HCT116 (cell line): ENCODE data around the gene TNFRSF12A. TPM values are rescaled to one million over a fixed set of nuclear protein-coding genes. Genes with fewer than 3 reads are reported as not detected.
A peak's percentile ranks its signal among the peaks of the same experiment; 100 is the strongest.

Experiments used
- ATAC-seq: fragments of 200-7000 bp; cut with Tn5 transposase; 2 replicates; pipeline ENCODE4 v1.9.1; 2020; ENCODE audit warnings: mild to moderate bottlenecking, moderate library complexity
- BruUV-seq: library from RNA; stranded (reverse); fragments of 400-500 nt; replicated peaks from 2 replicates; lab custom pipeline; 2021; lab: Mats Ljungman, UMichigan
- CTCF ChIA-PET: fragments of 300-600 bp; sonication (Branson Sonifier 250); formaldehyde crosslinking; loops from one replicate; lab custom pipeline; 2021; ENCODE audit warnings: antibody characterized with exemption; lab: Charles Lee
- POLR2A ChIA-PET: fragments of 300-600, 350-600 bp; sonication (Branson Sonifier 250); formaldehyde crosslinking; loops from one replicate; lab custom pipeline; 2021; ENCODE audit warnings: antibody characterized with exemption; lab: Charles Lee
- RAD21 ChIA-PET, 2 experiments: fragments of 300-600 bp; sonication (Branson Sonifier 250); formaldehyde crosslinking; loops; one replicate each; lab custom pipeline; 2023; ENCODE audit warnings: low total read pairs in 2 of 2; ENCODE audit not compliant: uncharacterized antibody in 2 of 2, unreplicated experiment in 2 of 2, low non-redundant PET in 1 of 2; lab: Charles Lee
- DNase-seq: peaks from one replicate; pipeline ENCODE4 v3.0.0-alpha.2; 2010; ENCODE audit warnings: low read depth, low spot score
- H2AFZ ChIP-seq: fragments of 200-600 bp; shearing (Covaris generic), sonication (generic); 2 replicates; pipeline ENCODE4 v1.6.1; 2017; ENCODE audit warnings: low read depth, mixed run types, mixed read lengths, antibody characterized with exemption, low read length; ENCODE audit not compliant: poor library complexity, severe bottlenecking
- H3K27ac ChIP-seq: 2 replicates; pipeline ENCODE4 v1.5.1; 2012; ENCODE audit warnings: low read depth, low read length
- H3K27me3 ChIP-seq: fragments of 200-600 bp; sonication (generic); 2 replicates; pipeline ENCODE4 v1.6.1; 2016; ENCODE audit warnings: mixed run types, low read length, mixed read lengths; ENCODE audit not compliant: insufficient read depth
- H3K36me3 ChIP-seq, 2 experiments: fragments of 200-500 bp in 1 of 2; fragments of 200-600 bp in 1 of 2; sonication (Bioruptor generic) in 1 of 2; sonication (generic) in 1 of 2; 2 replicates each; pipeline versions ENCODE4 v1.5.1 to v1.6.1; 2014 to 2016; ENCODE audit warnings: low read length in 2 of 2, inconsistent platforms in 1 of 2, mixed read lengths in 1 of 2, mixed run types in 1 of 2; ENCODE audit not compliant: insufficient read depth in 2 of 2, control insufficient read depth in 1 of 2
- H3K4me1 ChIP-seq, 2 experiments: fragments of 200-600 bp in 1 of 2; sonication (generic) in 1 of 2; 2 replicates each; pipeline versions ENCODE4 v1.5.1 to v1.6.1; 2012 to 2017; ENCODE audit warnings: low read length in 2 of 2, inconsistent platforms in 1 of 2, mild to moderate bottlenecking in 1 of 2, mixed read lengths in 1 of 2, mixed run types in 1 of 2, moderate library complexity in 1 of 2; ENCODE audit not compliant: insufficient read depth in 2 of 2, control insufficient read depth in 1 of 2
- H3K4me2 ChIP-seq: fragments of 200-600 bp; sonication (generic); 2 replicates; pipeline ENCODE4 v1.6.1; 2017; ENCODE audit warnings: mixed run types, low read length, mixed read lengths
- H3K4me3 ChIP-seq, 2 experiments: fragments of 200-600 bp in 1 of 2; sonication (generic) in 1 of 2; replicated peaks in 1 of 2; 2 replicates each; pipeline ENCODE4 v1.5.1; 2011 to 2016; ENCODE audit warnings: low read length in 2 of 2, control low read depth in 1 of 2, low read depth in 1 of 2, mild to moderate bottlenecking in 1 of 2, mixed read lengths in 1 of 2, mixed run types in 1 of 2
- H3K79me2 ChIP-seq: fragments of 200-600 bp; sonication (generic); 2 replicates; pipeline ENCODE4 v1.6.1; 2017; ENCODE audit warnings: mild to moderate bottlenecking, mixed run types, low read length, moderate library complexity, mixed read lengths; ENCODE audit not compliant: insufficient read depth
- H3K9ac ChIP-seq: fragments of 200-600 bp; sonication (generic); 2 replicates; pipeline ENCODE4 v1.6.1; 2016; ENCODE audit warnings: low read length, mixed read lengths
- H3K9me2 ChIP-seq: fragments of 200-600 bp; sonication (generic), shearing (Covaris generic); 2 replicates; pipeline ENCODE4 v1.6.1; 2017; ENCODE audit warnings: mixed run types, mild to moderate bottlenecking, moderate library complexity; ENCODE audit not compliant: insufficient read depth
- H3K9me3 ChIP-seq, 2 experiments: fragments of 200-500 bp in 1 of 2; fragments of 200-600 bp in 1 of 2; sonication (Bioruptor generic) in 1 of 2; sonication (generic) in 1 of 2; 2 replicates each; pipeline ENCODE4 v1.6.1; 2014 to 2017; ENCODE audit warnings: low read length in 2 of 2, mixed read lengths in 2 of 2, inconsistent platforms in 1 of 2, low read depth in 1 of 2, mild to moderate bottlenecking in 1 of 2, mixed run types in 1 of 2, moderate library complexity in 1 of 2; ENCODE audit not compliant: control insufficient read depth in 1 of 2, insufficient read depth in 1 of 2
- H4K20me1 ChIP-seq: fragments of 200-600 bp; sonication (generic), shearing (Covaris generic); 2 replicates; pipeline ENCODE4 v1.6.1; 2017; ENCODE audit warnings: mixed run types, mild to moderate bottlenecking, moderate library complexity; ENCODE audit not compliant: insufficient read depth
- ELF1 ChIP-seq: IDR thresholded peaks from 2 replicates; pipeline ENCODE4 v1.6.1; 2012; ENCODE audit warnings: low read depth, borderline replicate concordance
- EZH2 ChIP-seq: fragments of 200-600 bp; sonication (generic); IDR thresholded peaks from 2 replicates; pipeline ENCODE4 v1.6.1; 2017; ENCODE audit warnings: antibody characterized with exemption, mixed run types
- RAD21 ChIP-seq: IDR thresholded peaks from 2 replicates; pipeline ENCODE4 v1.6.1; 2012; ENCODE audit warnings: low read depth, mild to moderate bottlenecking
- YY1 ChIP-seq: IDR thresholded peaks from 2 replicates; pipeline ENCODE4 v1.6.1; 2011; ENCODE audit warnings: low read length, low read depth, moderate library complexity, mild to moderate bottlenecking; ENCODE audit not compliant: insufficient replicate concordance; ENCODE audit errors: extremely low read depth
- intact Hi-C: fragments of 100-400 bp; cut with micrococcal nuclease; formaldehyde crosslinking; loops from 2 replicates; pipeline ENCODE4 v1.10.0; 2022
- total RNA-seq: library from RNA; stranded (reverse); gene quantifications from one replicate; pipeline ENCODE4 v1.2.1, GENCODE V29; 2021; ENCODE audit not compliant: unreplicated experiment
- TF ChIP-seq, protein P1 (sequence below), 3 experiments: fragments of 200-600 bp in 1 of 3; sonication (generic) in 1 of 3; IDR thresholded peaks in 2 of 3; conservative IDR thresholded peaks in 1 of 3; 2 replicates each; pipeline ENCODE4 v1.5.1; 2012 to 2017; ENCODE audit warnings: low read depth in 2 of 3, low read length in 2 of 3, antibody characterized with exemption in 1 of 3, borderline replicate concordance in 1 of 3, control low read depth in 1 of 3, mild to moderate bottlenecking in 1 of 3, mixed read lengths in 1 of 3, mixed run types in 1 of 3, moderate library complexity in 1 of 3; ENCODE audit not compliant: insufficient read depth in 1 of 3
- TF ChIP-seq, protein P2 (sequence below): IDR thresholded peaks from 2 replicates; pipeline ENCODE4 v1.6.1; 2012

Gene TNFRSF12A
- total RNA-seq, 1 experiment from 2014 or later, result 188 TPM

DNA sequence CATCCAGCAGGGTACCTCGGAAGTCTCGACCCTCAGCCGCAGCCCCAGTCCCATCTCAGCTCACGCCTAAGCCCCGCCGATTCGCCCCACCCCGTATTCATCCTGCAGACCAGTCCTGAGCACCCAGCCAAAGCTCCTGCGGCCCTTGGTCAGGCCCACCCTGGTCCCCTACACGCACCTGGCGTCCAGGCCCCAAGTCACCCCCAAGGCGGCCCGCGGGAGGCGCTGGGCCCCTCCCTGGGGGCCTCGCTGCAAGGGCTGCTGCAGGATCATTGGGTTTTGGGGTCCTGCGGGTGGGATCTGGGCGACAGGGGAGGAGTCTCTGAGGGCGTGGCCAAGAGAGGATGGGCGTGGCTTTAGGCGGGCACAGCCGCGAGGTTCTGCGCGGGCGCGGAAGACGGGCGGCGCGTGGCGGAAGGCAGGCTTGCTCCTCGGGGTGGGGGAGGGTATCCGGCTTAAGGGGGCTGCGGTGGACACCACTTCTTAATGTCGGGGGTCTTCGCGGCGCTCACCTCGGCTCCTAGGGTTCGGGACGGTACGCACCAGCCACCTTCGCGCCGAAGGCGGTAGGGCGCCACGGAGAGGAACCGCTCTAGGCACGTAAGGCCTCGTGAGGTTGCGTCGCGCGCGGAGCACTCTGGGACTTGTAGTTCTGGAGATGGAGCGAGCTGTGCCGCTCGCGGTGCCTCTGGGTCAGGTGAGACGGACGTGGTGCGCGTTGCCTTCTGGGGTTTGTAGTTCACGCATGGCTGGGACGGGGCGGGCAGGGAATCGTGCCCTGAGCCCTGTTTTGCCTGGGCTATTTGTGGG, 3.7 kb downstream of the TNFRSF12A start, which contains the start of the genes HCFC1R1 and THOC6 (continued):
- TF ChIP-seq, protein P1, sequence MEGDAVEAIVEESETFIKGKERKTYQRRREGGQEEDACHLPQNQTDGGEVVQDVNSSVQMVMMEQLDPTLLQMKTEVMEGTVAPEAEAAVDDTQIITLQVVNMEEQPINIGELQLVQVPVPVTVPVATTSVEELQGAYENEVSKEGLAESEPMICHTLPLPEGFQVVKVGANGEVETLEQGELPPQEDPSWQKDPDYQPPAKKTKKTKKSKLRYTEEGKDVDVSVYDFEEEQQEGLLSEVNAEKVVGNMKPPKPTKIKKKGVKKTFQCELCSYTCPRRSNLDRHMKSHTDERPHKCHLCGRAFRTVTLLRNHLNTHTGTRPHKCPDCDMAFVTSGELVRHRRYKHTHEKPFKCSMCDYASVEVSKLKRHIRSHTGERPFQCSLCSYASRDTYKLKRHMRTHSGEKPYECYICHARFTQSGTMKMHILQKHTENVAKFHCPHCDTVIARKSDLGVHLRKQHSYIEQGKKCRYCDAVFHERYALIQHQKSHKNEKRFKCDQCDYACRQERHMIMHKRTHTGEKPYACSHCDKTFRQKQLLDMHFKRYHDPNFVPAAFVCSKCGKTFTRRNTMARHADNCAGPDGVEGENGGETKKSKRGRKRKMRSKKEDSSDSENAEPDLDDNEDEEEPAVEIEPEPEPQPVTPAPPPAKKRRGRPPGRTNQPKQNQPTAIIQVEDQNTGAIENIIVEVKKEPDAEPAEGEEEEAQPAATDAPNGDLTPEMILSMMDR (IDR thresholded peaks at IDR 0.05 in 2 of 3, conservative IDR thresholded peaks at IDR 0.05 in 1 of 3; ENCODE audit: borderline replicate concordance in 1 of 3, insufficient read depth in 1 of 3, low read depth in 2 of 3, low read length in 2 of 3), result no peak
- TF ChIP-seq ELF1 (no peak), EZH2 (no peak), YY1 (peak; percentile 62)

DNA sequence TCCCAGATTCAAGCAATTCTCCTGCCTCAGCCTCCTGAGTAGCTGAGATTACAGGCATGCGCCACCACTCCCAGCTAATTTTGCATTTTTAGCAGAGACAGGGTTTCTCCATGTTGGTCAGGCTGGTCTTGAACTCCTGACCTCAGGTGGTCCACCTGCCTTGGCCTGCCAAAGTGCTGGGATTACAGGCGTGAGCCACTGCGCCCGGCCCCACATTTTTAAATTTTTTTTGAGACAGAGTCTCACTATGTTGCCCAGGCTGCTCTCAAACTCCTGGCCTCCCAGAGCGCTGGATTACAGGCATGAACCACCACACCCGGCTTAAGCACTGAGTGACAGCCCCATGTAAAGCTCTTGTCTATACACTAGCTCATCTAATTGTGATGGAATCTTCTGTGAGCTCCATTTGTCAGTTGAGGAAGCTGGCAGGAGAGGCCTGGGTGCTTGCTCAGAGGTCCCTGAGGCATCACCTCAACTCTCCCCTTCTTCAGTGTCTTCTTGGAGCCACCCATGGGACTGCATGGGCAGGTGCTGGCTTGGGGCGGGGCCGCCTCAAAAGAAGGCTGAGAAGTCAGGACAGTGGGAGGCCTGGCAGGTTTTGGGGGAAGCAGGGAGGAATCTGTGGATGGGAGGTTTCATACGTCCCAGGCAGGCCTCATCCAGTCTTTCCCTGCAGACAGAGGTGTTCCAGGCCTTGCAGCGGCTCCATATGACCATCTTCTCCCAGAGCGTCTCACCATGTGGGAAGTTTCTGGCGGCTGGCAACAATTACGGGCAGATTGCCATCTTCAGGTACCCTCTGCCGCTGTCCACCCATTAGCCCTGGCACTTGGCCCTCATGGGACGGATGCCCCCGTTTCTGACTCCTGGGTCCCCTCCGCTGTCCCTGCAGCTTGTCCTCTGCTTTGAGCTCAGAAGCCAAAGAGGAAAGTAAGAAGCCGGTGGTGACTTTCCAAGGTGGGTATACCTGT, 5.1 kb downstream of the TNFRSF12A start:
- BruUV-seq, result no TSS peak
- CTCF ChIA-PET, result interaction anchor here (0.9 kb wide), 1 partner anchor 8 kb away, joined by 3 read pairs; no protein-coding TSS in a partner anchor
- DNase-seq (no peak), ATAC-seq (no peak)
- peaks cover 25% of the 10 kb centered on the region; the same call in 1 of the 2 replicates for H3K79me2 ChIP-seq
- no peak overlapping the region for H2AFZ ChIP-seq
- peak overlapping the region; percentile 94 to 95 for H3K4me3 ChIP-seq
- H3K9me3 ChIP-seq, result no peaks in the 10 kb centered on the region
- no peaks in the 10 kb centered on the region for H4K20me1 ChIP-seq
- H3K4me1 ChIP-seq, result peaks cover 16 to 55% of the 10 kb centered on the region in 2 experiments
- POLR2A ChIA-PET, result interaction anchor here (0.6 to 8.2 kb wide), 4 partner anchors 20 to 177 kb away, joined by 3 to 188 read pairs (median 3); no protein-coding TSS in a partner anchor
- H3K9me2 ChIP-seq, result no peaks in the 10 kb centered on the region
- H3K4me2 ChIP-seq, result peak overlapping the region; percentile 86
- H3K27me3 ChIP-seq, result no peaks in the 10 kb centered on the region
- intact Hi-C loops, result loop anchor here (2.0 kb wide), 1 partner anchor 21 kb away; no protein-coding TSS in a partner anchor
- RAD21 ChIA-PET, result no interaction called here
- H3K27ac ChIP-seq, result peak overlapping the region; percentile 100; the same call in 1 of the 2 replicates
- TF ChIP-seq, protein P2, sequence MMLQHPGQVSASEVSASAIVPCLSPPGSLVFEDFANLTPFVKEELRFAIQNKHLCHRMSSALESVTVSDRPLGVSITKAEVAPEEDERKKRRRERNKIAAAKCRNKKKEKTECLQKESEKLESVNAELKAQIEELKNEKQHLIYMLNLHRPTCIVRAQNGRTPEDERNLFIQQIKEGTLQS, result no peak
- no peak for TF ChIP-seq RAD21
- peak overlapping the region; percentile 99; the same call in 1 of the 2 replicates for H3K9ac ChIP-seq
- peaks cover 8 to 32% of the 10 kb centered on the region in 2 experiments; a peak in 2 of 4 replicates for H3K36me3 ChIP-seq
